B cell (primary cell): ENCODE results near the gene STAM2. TPM values are rescaled to one million over a fixed set of nuclear protein-coding genes. Genes with fewer than 3 reads are reported as not detected.
A peak's percentile ranks its signal among the peaks of the same experiment; 100 is the strongest.

Experiments
- ATAC-seq: fragments of 200-7000 bp; cut with Tn5 transposase; one replicate; pipeline ENCODE4 v1.10.0; 2021; ENCODE audit warnings: low read depth, mild to moderate bottlenecking, moderate number of reproducible peaks, moderate library complexity
- CTCF ChIA-PET: fragments of 350-600 bp; sonication (Branson Sonifier 250); formaldehyde crosslinking; loops from one replicate; lab custom pipeline; 2021; ENCODE audit warnings: antibody characterized with exemption, inconsistent platforms; lab: Charles Lee
- POLR2A ChIA-PET: fragments of 350-600 bp; sonication (Branson Sonifier 250); formaldehyde crosslinking; loops from one replicate; lab custom pipeline; 2021; ENCODE audit warnings: antibody characterized with exemption; lab: Charles Lee
- DNase-seq: peaks from one replicate; pipeline ENCODE4 v3.0.0; 2013
- H2AFZ ChIP-seq: 2 replicates; pipeline ENCODE4 v1.6.1; 2012; ENCODE audit warnings: mild to moderate bottlenecking, low read depth, low read length; ENCODE audit not compliant: insufficient read depth, poor library complexity, severe bottlenecking
- H3K27ac ChIP-seq, 2 donors: 1 replicate in 1 of 2; 2 replicates in 1 of 2; pipeline ENCODE4 v1.5.1; 2012 to 2013; ENCODE audit warnings: low read length in 2 of 2, mild to moderate bottlenecking in 2 of 2, moderate library complexity in 1 of 2
- H3K27me3 ChIP-seq, 4 experiments: fragments of 200-600 bp in 1 of 4; sonication (generic) in 1 of 4; replicated peaks in 1 of 4; 1 replicate in 2 of 4; 2 replicates in 2 of 4; pipeline versions ENCODE4 v1.6.1 to v1.7.0; 2013 to 2016; ENCODE audit warnings: low read length in 3 of 4, mild to moderate bottlenecking in 2 of 4, mixed read lengths in 1 of 4, moderate library complexity in 1 of 4; ENCODE audit not compliant: insufficient read depth in 4 of 4, control insufficient read depth in 3 of 4; ENCODE audit errors: control extremely low read depth in 1 of 4
- H3K36me3 ChIP-seq, 2 experiments: replicated peaks in 1 of 2; 1 replicate in 1 of 2; 2 replicates in 1 of 2; pipeline versions ENCODE4 v1.6.1 to v1.7.1; 2013; ENCODE audit warnings: low read length in 1 of 2; ENCODE audit not compliant: insufficient read depth in 2 of 2, control insufficient read depth in 1 of 2; ENCODE audit errors: control extremely low read depth in 1 of 2, extremely low read depth in 1 of 2
- H3K4me1 ChIP-seq, 2 donors: fragments of 200-600 bp in 1 of 2; sonication (generic) in 1 of 2; 1 replicate in 1 of 2; 2 replicates in 1 of 2; pipeline versions ENCODE4 v1.5.1 to v1.6.1; 2013 to 2017; ENCODE audit warnings: low read length in 2 of 2; ENCODE audit not compliant: control insufficient read depth in 2 of 2, insufficient read depth in 2 of 2
- H3K4me2 ChIP-seq: replicated peaks from 2 replicates; pipeline ENCODE3; 2012; ENCODE audit warnings: mild to moderate bottlenecking, low read depth, low read length; ENCODE audit not compliant: poor library complexity, severe bottlenecking
- H3K4me3 ChIP-seq, 5 experiments: fragments of 200-600 bp in 1 of 5; sonication (generic) in 1 of 5; 1 replicate in 3 of 5; 2 replicates in 2 of 5; pipeline versions ENCODE4 v1.5.1 to v1.7.0; 2011 to 2016; ENCODE audit warnings: low read length in 4 of 5, mild to moderate bottlenecking in 4 of 5, low read depth in 2 of 5, control low read depth in 1 of 5, moderate library complexity in 1 of 5; ENCODE audit not compliant: insufficient read depth in 1 of 5; ENCODE audit errors: control extremely low read depth in 1 of 5, extremely low read depth in 1 of 5
- H3K79me2 ChIP-seq: fragments of 200-600 bp; sonication (generic); one replicate; pipeline ENCODE4 v1.6.0; 2016; ENCODE audit warnings: low read length; ENCODE audit not compliant: control insufficient read depth, insufficient read depth
- H3K9ac ChIP-seq: fragments of 200-600 bp; sonication (generic); 2 replicates; pipeline ENCODE4 v1.6.1; 2017; ENCODE audit warnings: mild to moderate bottlenecking, low read length, moderate library complexity
- H3K9me3 ChIP-seq, 3 donors: one replicate each; pipeline versions ENCODE4 v1.6.1 to v1.7.1; 2013; ENCODE audit warnings: low read length in 2 of 3; ENCODE audit not compliant: control insufficient read depth in 2 of 3, insufficient read depth in 1 of 3; ENCODE audit errors: control extremely low read depth in 1 of 3
- H4K20me1 ChIP-seq: 2 replicates; pipeline ENCODE4 v1.6.0; 2012; ENCODE audit warnings: mild to moderate bottlenecking, low read length; ENCODE audit not compliant: insufficient read depth, control insufficient read depth, poor library complexity, severe bottlenecking
- H3K27ac Mint-ChIP-seq: one replicate; pipeline ENCODE4 v1.8.0; 2021; ENCODE audit warnings: mixed read lengths
- H3K27me3 Mint-ChIP-seq: one replicate; pipeline ENCODE4 v1.8.0; 2021; ENCODE audit warnings: mixed read lengths
- H3K4me1 Mint-ChIP-seq: one replicate; pipeline ENCODE4 v1.8.0; 2021; ENCODE audit warnings: mixed read lengths
- H3K4me3 Mint-ChIP-seq: one replicate; pipeline ENCODE4 v1.8.0; 2021; ENCODE audit warnings: mixed read lengths
- H3K9me3 Mint-ChIP-seq: one replicate; pipeline ENCODE4 v1.8.0; 2022; ENCODE audit warnings: mixed read lengths; ENCODE audit not compliant: insufficient read depth
- CTCF ChIP-seq: fragments of 200-600 bp; IDR thresholded peaks from one replicate; pipeline ENCODE4 v1.8.0; 2022; ENCODE audit warnings: antibody characterized with exemption, mild to moderate bottlenecking
- EZH2 ChIP-seq: IDR thresholded peaks from 2 replicates; pipeline ENCODE4 v1.6.1; 2012; ENCODE audit warnings: borderline replicate concordance, low read depth, mild to moderate bottlenecking, moderate library complexity, low read length; ENCODE audit not compliant: insufficient read depth, poor library complexity, severe bottlenecking
- WGBS: methylation state at CpG from one replicate; pipeline ENCODE4 v1.1.5; 2013; ENCODE audit warnings: missing lambda C conversion rate; ENCODE audit not compliant: insufficient coverage; 5-methylcytosine and 5-hydroxymethylcytosine counted together
- intact Hi-C: fragments of 100-400 bp; cut with micrococcal nuclease; formaldehyde crosslinking; loops from one replicate; pipeline ENCODE4 v1.10.0; 2022
- polyA plus RNA-seq: library from polyadenylated mRNA; depleted of rRNA; stranded (reverse); fragments of >200 nt; gene quantifications from 2 replicates; pipeline ENCODE4 v1.2.3, GENCODE V29; 2012
- total RNA-seq, 2 donors: library from RNA; stranded (reverse); fragments of 120-200 nt in 1 of 2; gene quantifications; 1 replicate in 1 of 2; 2 replicates in 1 of 2; pipeline versions ENCODE4 v1.2.3 to v1.2.4, GENCODE V29; 2013 to 2022

The STAM2 gene
- total and polyA plus RNA-seq, 2 donors (not counting 1 experiment from before 2014, with no cell fraction given): 5.7 to 30.2 TPM

GRCh38 chr2:152098496-152099366 is 76.8 kb downstream of the STAM2 start, which contains the start of gene CACNB4:
Gene CACNB4 (minus strand): TSS chr2:152099044.
- TF ChIP-seq EZH2 (peak; percentile 71), CTCF (no peak)
- peak within 1 kb of the TSS; percentile 98 for H3K4me2 ChIP-seq
- ATAC-seq (peak; percentile 56), DNase-seq (peak; percentile 39)
- H4K20me1 ChIP-seq: no peaks in the 10 kb centered on the region
- peaks cover 28% of the 10 kb centered on the region for H3K27me3 Mint-ChIP-seq
- H3K27ac Mint-ChIP-seq: no peak within 1 kb of the TSS
- no peaks in the 10 kb centered on the region for H3K9me3 ChIP-seq
- peaks cover 3 to 42% (median 26%) of the 10 kb centered on the region in 4 experiments for H3K27me3 ChIP-seq
- peak within 1 kb of the TSS; percentile 72 for H3K9ac ChIP-seq
- no peaks in the 10 kb centered on the region for H3K36me3 ChIP-seq
- H3K4me1 ChIP-seq: peaks cover 21 to 31% of the 10 kb centered on the region in 2 donors
- under 1% methylated on average over 66 of the region's 73 CpGs for WGBS
- H3K4me3 Mint-ChIP-seq: peak within 1 kb of the TSS; percentile 92
- ChIA-PET CTCF (no interaction called here), POLR2A (no interaction called here)
- no peaks in the 10 kb centered on the region for H3K79me2 ChIP-seq
- intact Hi-C loops: no loop called here
- H3K27ac ChIP-seq: no peak within 1 kb of the TSS
- H3K4me3 ChIP-seq: peak within 1 kb of the TSS; percentile 30 to 66 (median 56)
- H3K4me1 Mint-ChIP-seq: peaks cover 19% of the 10 kb centered on the region
- H3K9me3 Mint-ChIP-seq: no peaks in the 10 kb centered on the region
- peak within 1 kb of the TSS; percentile 83 for H2AFZ ChIP-seq
